ENCODE results near the gene EDN1.

Gene EDN1

DNA sequence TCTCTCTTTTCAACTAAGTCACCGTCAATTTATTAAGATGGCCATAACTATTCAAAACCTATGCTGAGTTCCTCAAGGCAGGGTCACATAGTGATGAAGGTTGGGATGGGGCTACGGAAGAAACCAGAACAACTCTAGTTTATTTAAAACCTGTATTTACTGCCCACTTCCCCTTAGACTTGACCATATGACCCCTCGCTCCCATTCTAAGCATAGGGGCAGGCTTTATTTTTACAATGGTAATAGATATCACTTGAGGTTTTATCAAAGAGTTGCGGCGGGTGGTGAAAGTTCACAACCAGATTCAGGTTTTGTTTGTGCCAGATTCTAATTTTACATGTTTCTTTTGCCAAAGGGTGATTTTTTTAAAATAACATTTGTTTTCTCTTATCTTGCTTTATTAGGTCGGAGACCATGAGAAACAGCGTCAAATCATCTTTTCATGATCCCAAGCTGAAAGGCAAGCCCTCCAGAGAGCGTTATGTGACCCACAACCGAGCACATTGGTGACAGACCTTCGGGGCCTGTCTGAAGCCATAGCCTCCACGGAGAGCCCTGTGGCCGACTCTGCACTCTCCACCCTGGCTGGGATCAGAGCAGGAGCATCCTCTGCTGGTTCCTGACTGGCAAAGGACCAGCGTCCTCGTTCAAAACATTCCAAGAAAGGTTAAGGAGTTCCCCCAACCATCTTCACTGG lies 5.5 kb downstream of the EDN1 start:
- TF ChIP-seq, protein P1, sequence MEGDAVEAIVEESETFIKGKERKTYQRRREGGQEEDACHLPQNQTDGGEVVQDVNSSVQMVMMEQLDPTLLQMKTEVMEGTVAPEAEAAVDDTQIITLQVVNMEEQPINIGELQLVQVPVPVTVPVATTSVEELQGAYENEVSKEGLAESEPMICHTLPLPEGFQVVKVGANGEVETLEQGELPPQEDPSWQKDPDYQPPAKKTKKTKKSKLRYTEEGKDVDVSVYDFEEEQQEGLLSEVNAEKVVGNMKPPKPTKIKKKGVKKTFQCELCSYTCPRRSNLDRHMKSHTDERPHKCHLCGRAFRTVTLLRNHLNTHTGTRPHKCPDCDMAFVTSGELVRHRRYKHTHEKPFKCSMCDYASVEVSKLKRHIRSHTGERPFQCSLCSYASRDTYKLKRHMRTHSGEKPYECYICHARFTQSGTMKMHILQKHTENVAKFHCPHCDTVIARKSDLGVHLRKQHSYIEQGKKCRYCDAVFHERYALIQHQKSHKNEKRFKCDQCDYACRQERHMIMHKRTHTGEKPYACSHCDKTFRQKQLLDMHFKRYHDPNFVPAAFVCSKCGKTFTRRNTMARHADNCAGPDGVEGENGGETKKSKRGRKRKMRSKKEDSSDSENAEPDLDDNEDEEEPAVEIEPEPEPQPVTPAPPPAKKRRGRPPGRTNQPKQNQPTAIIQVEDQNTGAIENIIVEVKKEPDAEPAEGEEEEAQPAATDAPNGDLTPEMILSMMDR (conservative IDR thresholded peaks at IDR 0.05) = no peak
- no peak overlapping the region for H3K27ac ChIP-seq

DNA sequence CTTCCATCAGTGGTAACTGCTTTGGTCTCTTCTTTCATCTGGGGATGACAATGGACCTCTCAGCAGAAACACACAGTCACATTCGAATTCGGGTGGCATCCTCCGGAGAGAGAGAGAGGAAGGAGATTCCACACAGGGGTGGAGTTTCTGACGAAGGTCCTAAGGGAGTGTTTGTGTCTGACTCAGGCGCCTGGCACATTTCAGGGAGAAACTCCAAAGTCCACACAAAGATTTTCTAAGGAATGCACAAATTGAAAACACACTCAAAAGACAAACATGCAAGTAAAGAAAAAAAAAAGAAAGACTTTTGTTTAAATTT lies 6.1 kb downstream of the EDN1 start:
- H3K27ac ChIP-seq = no peak overlapping the region
- TF ChIP-seq, protein P1 (conservative IDR thresholded peaks at IDR 0.05) = no peak

DNA sequence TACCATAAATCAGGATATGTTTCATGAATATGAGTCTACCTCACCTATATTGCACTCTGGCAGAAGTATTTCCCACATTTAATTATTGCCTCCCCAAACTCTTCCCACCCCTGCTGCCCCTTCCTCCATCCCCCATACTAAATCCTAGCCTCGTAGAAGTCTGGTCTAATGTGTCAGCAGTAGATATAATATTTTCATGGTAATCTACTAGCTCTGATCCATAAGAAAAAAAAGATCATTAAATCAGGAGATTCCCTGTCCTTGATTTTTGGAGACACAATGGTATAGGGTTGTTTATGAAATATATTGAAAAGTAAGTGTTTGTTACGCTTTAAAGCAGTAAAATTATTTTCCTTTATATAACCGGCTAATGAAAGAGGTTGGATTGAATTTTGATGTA lies 6.4 kb downstream of the EDN1 start:
- TF ChIP-seq, protein P1 (conservative IDR thresholded peaks at IDR 0.05) = no peak
- H3K27ac ChIP-seq = no peak overlapping the region

DNA sequence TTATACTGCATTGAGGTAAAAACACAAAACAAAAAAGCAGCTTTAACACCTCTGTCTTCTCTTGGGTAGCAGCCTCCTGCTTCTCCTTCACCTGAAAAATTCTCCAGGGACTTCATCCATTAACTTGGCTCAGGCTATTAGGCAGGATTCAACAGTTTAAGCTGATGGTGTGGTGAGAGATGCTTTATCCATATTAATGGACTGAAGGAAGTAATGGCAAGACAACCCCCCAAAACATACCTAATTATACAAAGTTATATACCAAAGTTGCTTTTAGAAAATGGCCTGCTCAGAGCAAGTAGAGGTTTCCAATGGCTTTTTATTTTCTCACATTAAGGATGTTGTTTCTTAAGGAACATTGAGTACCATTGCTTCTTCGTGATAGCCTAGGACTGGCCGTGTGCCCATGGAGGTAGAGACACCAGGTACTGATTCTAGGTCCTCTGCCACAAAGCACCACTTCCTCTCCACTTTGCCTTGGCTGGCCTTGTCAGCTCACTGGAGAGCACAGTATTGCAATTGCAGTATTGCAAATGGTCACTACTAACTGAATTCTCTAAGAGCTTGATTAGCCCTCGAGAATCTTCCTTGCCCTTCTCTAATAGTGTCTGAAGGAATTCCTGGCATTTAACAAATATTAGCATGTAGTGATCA lies 7.3 kb downstream of the EDN1 start:
- TF ChIP-seq, protein P1 (conservative IDR thresholded peaks at IDR 0.05) = no peak
- no peak overlapping the region for H3K27ac ChIP-seq

DNA sequence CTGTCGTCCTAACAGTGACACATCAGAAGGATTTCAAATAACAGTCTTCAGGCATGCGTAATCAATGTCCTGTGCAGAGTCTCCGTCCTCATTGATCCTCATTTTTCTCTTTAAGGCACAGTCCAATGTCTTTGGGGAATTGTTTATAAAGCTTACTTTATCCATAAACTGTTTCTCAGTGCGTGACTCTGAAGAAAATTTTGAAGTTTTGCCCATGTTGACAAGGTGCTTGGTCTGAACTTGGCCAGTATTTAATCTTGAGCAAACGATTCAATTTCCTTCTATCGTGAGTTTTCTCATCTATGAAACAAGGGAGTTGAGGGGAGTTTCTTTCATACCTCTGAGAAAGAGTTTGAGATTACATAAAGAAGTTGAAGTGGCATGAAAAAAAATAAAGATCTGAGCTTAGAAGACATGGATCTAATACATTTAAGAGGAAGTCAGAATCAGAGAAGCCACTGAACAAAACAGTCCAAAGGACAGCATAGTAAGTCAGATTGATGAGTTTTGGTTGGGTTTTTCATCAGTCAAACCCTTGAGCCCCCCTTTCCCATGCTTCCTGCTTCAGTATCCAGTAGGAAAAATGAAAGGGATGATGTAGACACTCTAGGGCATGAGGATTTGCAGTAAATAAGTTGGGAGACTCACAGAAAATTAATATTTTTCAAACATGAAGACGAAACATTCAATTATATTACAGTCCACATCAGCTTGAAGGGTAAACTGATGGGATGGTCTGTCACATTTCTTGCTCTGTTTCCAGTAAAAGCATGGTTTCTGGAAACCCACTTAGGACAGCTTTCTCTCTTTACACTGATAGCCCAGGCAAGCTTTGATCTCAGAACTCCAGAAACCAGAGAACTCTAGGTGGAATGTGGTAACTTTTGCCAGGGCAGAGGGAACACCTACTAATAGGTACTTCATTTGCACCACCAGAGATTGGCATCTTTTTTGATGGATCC lies 8.1 kb downstream of the EDN1 start:
- H3K27ac ChIP-seq = no peak overlapping the region
- TF ChIP-seq, protein P1 (conservative IDR thresholded peaks at IDR 0.05) = no peak

DNA sequence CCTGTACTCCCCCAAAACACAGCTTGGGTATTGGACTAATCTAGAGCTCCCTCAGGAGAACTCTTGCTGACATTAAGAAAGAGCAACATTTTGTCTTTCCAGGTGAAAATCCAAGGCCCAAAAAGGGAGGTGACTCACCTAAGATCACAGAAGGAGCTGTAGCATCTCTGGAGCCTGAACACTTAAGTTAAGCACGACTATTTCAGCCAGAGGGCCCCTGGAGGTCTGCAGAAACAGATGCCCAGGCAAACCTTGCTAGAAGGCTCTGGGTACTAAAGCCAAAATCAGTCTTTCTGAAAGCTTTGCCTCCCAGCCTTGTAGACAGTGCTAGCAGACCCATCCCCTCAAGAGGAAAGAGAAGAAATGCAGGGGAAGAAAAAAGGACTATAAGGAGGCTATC lies 8.8 kb downstream of the EDN1 start:
- TF ChIP-seq, protein P1 (conservative IDR thresholded peaks at IDR 0.05) = no peak
- no peak overlapping the region for H3K27ac ChIP-seq

DNA sequence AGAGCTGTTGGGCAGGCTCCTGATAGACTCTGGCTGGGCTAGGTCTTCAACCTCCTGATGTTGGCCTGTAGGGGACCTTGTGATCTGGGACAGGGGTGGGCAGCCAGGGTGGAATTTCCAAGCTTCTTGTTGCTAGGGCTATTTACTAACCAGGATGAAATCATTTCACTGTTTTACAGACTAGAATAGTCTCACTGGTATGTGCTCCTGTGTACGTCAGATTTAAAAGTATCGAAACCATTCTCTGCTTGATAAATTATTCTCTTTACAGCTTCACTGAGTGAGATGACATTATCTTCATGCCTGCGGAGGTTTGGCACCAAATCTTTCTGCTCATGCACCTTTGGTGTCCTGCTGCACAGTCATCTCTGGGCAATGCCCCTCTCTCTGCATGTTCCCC lies 10.9 kb downstream of the EDN1 start:
- no peak overlapping the region for H3K27ac ChIP-seq
- TF ChIP-seq, protein P1 (conservative IDR thresholded peaks at IDR 0.05) = no peak

Data from VCaP (cell line).